GM10266 (cell line): Measurements from ENCODE around the gene PLPPR3.
A peak's percentile ranks its signal among the peaks of the same experiment; 100 is the strongest.

Source experiments
- DNase-seq: peaks from one replicate; pipeline ENCODE4 v3.0.0; 2012; ENCODE audit errors: extremely low spot score
- CTCF ChIP-seq: IDR thresholded peaks from 2 replicates; pipeline ENCODE4 v1.5.1; 2012; ENCODE audit warnings: mild to moderate bottlenecking, low read depth; ENCODE audit not compliant: control insufficient read depth, insufficient read depth; ENCODE audit errors: missing control alignments

Gene PLPPR3

DNA sequence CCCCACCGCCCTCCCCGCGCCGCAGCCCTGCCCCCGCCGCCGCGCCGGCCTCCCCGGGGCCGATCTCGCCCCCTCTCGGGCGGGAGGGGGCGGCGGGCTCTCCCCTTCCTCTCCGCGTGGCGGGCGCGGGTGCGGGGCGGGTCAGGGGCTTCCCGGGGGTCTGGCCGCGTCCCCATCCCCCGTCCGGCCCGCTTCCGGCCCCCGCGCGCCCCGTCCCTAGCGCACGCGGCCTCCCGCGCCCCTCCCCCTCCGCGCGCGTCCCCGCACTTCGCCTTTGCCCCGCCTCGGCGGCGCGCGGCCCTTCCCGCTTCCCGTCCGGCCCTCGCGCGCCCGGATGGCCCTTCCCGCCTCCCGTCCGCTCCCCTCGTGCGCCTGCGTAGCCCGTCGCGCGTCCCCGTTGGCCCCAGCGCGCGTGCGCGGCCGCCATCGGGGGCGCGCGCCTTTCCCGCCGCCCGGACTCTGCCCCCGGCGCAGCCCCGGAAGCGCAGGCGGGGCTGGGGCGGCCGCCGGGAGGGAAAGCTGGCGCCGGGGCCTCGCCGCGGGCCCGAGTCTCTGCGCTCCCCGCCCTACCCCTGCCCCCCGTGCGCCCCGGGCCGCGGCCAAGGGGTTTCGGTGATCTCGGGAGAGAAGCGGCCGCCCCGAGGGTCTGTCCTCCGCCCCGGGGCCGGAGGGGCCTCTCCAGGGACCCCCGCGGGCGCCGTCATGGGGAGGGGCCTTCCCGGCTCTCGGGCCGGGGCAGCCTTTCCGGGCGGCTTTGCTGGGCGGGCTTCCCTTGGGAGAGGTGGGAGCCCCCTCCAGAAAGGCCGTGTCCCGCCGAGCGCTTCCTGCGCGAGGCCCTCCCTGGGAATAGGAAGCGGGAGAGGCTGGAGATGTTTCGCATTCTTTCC, 24.0 kb downstream of the PLPPR3 start:
- TF ChIP-seq CTCF, result no peak
- peak; percentile 100 for DNase-seq

DNA sequence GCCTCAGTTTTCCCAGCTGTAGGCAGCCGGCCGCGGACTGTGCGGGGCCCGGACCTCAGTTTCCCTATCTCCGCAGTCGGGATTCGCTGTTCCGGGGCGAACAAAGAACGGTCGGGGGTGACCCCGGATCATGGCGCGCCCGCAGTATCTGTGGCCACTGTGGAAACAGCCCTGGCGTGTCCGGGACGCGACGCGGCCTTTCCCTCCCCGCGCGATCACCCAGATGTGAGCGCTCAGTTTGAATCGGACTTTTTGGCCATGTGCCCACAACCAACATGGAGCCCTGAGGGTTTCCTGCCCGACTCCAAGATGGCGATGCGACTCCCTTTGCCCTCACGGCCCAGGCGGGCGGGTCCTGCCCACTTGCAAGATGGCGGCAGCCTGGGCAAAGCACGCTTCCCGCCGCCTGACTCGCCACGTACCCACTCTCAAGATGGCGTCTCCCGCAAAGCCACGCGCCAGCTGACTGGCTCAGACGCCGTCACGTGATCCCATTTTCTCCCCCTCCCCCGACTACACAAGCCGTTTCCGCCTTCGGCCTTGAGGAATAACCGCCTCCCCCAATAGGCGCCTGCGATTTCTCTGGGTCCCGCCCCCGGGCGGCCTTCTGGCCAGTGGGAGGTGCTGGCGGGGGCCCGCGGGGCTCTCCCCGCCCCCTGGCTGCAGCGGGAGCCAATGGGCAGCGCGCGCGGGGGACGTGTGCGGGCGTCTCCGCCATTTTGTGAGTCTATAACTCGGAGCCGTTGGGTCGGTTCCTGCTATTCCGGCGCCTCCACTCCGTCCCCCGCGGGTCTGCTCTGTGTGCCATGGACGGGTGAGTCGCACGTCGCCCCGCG, 24.8 kb downstream of the PLPPR3 start, which contains the start of gene PTBP1:
TSS of gene PTBP1 (plus strand) at position 761 of the 836 bp plus-strand sequence. CDS start at position 807, 46 bp downstream.
- no peak for TF ChIP-seq CTCF
- DNase-seq, result peak; percentile 100

- TF ChIP-seq CTCF, result no peak
- DNase-seq, result no peak
Measured at GRCh38 chr19:795691-796581, 25.8 kb downstream of the PLPPR3 start.

- TF ChIP-seq CTCF, result no peak
Measured at GRCh38 chr19:795073-795611, 26.6 kb downstream of the PLPPR3 start.

DNA sequence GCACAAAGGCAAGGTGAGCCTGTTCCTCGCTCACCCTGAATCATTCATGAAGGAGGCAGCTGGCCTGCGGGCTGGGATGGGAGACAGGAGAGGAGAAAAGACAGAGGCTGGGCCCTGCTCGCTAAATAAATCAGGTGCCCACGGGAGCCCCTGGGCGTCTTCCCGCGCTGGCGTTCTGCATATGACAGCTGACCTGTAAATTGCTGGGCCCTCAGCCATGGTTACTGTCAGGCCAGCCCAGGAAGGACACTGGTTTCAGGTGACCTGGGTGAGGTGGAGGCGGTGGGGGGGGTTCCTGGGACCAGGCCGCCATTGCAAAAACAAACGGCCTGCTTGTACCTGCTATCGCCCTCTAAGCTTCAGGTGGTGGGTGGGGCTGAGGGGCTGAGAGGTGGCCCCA, 27.9 kb downstream of the PLPPR3 start:
- DNase-seq, result no peak
- no peak for TF ChIP-seq CTCF

More at GRCh38 chr19:795073-795611, 26.6 kb downstream of the PLPPR3 start:
- no peak for DNase-seq

DNA sequence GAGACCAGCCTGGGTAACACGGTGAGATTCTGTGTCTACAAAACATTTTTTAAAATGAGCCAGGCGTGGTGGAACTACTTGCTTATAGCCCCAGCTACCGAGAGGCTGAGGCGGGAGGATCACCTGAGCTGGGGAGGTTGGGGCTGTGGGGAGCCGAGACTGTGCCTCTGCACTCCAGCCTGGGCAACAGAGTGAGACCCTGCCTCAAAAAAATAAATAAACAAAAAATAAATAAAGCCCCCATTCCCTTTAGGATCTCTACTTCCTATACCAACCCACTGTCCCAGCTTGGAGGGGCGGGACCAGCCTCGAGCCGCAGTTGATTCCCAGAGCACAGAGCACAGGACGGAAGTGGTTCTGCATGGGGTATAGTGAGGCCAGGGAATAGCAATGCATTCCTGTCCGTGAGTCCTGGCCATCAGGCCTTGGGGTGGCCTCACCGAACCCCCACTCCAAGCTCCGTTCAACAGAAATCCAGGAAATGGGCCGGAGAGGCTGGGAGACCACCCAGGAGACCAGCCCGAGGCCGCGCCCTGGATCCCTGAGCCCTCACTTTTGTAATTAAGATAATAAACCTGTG, 29.4 kb downstream of the PLPPR3 start:
- no peak for DNase-seq
- no peak for TF ChIP-seq CTCF
